Astrocyte (in vitro differentiated cells and primary cell): Measurements from ENCODE around the gene PEA15. TPM values are rescaled to one million over a fixed set of nuclear protein-coding genes. Genes with fewer than 3 reads are reported as not detected.

Experiments used
- DNase-seq: peaks from one replicate; pipeline ENCODE4 v3.0.0-alpha.2; 2010; ENCODE audit warnings: low read depth
- FAIRE-seq: peaks from 2 replicates; lab custom pipeline; 2011; peaks lifted over from hg19 to GRCh38; lab: Jason Lieb, UNC
- H2AFZ ChIP-seq: 2 replicates; pipeline ENCODE4 v1.6.0; 2012; ENCODE audit warnings: low read depth, low read length, inconsistent platforms
- H3K27ac ChIP-seq: 2 replicates; pipeline ENCODE4 v1.5.1; 2011; ENCODE audit warnings: low read depth, low read length, inconsistent platforms
- H3K27me3 ChIP-seq: 2 replicates; pipeline ENCODE4 v1.6.0; 2011; ENCODE audit warnings: low read length, inconsistent platforms; ENCODE audit not compliant: insufficient read depth
- H3K36me3 ChIP-seq: 2 replicates; pipeline ENCODE4 v1.5.1; 2011; ENCODE audit warnings: low read length, inconsistent platforms; ENCODE audit not compliant: insufficient read depth
- H3K4me1 ChIP-seq: 2 replicates; pipeline ENCODE4 v1.5.1; 2011; ENCODE audit warnings: low read length, inconsistent platforms; ENCODE audit not compliant: insufficient read depth
- H3K4me2 ChIP-seq: 2 replicates; pipeline ENCODE4 v1.6.0; 2012; ENCODE audit warnings: low read length, inconsistent platforms
- H3K4me3 ChIP-seq: 2 replicates; pipeline ENCODE4 v1.5.1; 2011; ENCODE audit warnings: low read depth, mild to moderate bottlenecking, low read length, inconsistent platforms; ENCODE audit not compliant: insufficient read depth
- H3K79me2 ChIP-seq: 2 replicates; pipeline ENCODE4 v1.6.0; 2012; ENCODE audit warnings: mild to moderate bottlenecking, low read length, inconsistent platforms; ENCODE audit not compliant: insufficient read depth
- H3K9ac ChIP-seq: 2 replicates; pipeline ENCODE4 v1.6.0; 2012; ENCODE audit warnings: mild to moderate bottlenecking, low read length, inconsistent platforms
- H3K9me3 ChIP-seq: 2 replicates; pipeline ENCODE4 v1.5.1; 2012; ENCODE audit warnings: low read depth, mild to moderate bottlenecking, low read length, inconsistent platforms; ENCODE audit not compliant: insufficient read depth
- H4K20me1 ChIP-seq: 2 replicates; pipeline ENCODE4 v1.6.0; 2012; ENCODE audit warnings: low read length, inconsistent platforms; ENCODE audit not compliant: insufficient read depth
- H3K27ac Mint-ChIP-seq: one replicate; pipeline ENCODE4 v1.8.0; 2021; ENCODE audit warnings: mild to moderate bottlenecking, mixed read lengths; ENCODE audit not compliant: unreplicated experiment
- H3K27me3 Mint-ChIP-seq: one replicate; pipeline ENCODE4 v1.8.0; 2021; ENCODE audit warnings: low read depth, mixed read lengths; ENCODE audit not compliant: unreplicated experiment
- H3K36me3 Mint-ChIP-seq: one replicate; pipeline ENCODE4 v1.8.0; 2021; ENCODE audit warnings: low read depth, mixed read lengths; ENCODE audit not compliant: unreplicated experiment
- H3K4me1 Mint-ChIP-seq: one replicate; pipeline ENCODE4 v1.8.0; 2021; ENCODE audit warnings: low read depth, mixed read lengths; ENCODE audit not compliant: unreplicated experiment
- H3K4me3 Mint-ChIP-seq: one replicate; pipeline ENCODE4 v1.8.0; 2021; ENCODE audit warnings: mild to moderate bottlenecking, moderate library complexity, mixed read lengths; ENCODE audit not compliant: unreplicated experiment
- H3K9me3 Mint-ChIP-seq: one replicate; pipeline ENCODE4 v1.8.0; 2021; ENCODE audit warnings: mild to moderate bottlenecking, mixed read lengths; ENCODE audit not compliant: unreplicated experiment
- EZH2 ChIP-seq: IDR thresholded peaks from 2 replicates; pipeline ENCODE4 v1.6.1; 2012; ENCODE audit warnings: mild to moderate bottlenecking, low read length, inconsistent platforms; ENCODE audit not compliant: insufficient read depth
- total RNA-seq: library from RNA; stranded (reverse); gene quantifications from 2 replicates; pipeline ENCODE4 v1.2.1, GENCODE V29; 2021
- TF ChIP-seq, protein P1 (sequence below): IDR thresholded peaks from 2 replicates; pipeline ENCODE4 v1.5.1; 2011; ENCODE audit warnings: low read depth, mild to moderate bottlenecking, inconsistent platforms, low read length, moderate library complexity; ENCODE audit not compliant: insufficient read depth

The PEA15 gene
- total RNA-seq, 1 donor from 2014 or later = 470 TPM

DNA sequence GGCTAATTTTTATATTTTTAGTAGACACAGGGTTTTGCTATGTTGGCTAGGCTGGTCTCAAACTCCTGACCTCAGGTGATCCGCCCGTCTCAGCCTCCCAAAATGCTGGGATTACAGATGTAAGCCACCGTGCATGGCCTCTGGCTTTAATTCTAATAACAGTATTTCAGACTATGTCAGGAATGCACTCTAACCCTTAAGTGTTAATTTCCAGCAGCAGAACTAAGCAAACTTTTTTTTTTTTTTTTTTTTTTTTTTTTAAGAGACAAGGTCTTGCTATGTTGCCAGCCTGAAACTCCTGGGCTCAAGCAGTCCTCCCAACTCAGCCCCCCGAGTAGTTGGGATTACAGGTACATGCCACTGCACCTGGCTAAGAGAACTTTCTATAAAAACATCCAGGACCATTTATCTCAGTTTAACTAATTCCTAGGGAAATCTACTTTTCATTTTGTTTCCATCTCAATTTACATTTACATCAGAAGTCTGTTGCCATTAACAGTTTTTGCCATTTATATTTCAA lies 50.7 kb downstream of the PEA15 start:
- H3K27me3 ChIP-seq = no peaks in the 10 kb centered on the region
- Mint-ChIP-seq H3K4me3 (no peak overlapping the region), H3K9me3 (no peaks in the 10 kb centered on the region), H3K27me3 (no peaks in the 10 kb centered on the region), H3K4me1 (peaks cover 32% of the 10 kb centered on the region), H3K27ac (no peak overlapping the region), H3K36me3 (peaks cover 5% of the 10 kb centered on the region)
- TF ChIP-seq, protein P1, sequence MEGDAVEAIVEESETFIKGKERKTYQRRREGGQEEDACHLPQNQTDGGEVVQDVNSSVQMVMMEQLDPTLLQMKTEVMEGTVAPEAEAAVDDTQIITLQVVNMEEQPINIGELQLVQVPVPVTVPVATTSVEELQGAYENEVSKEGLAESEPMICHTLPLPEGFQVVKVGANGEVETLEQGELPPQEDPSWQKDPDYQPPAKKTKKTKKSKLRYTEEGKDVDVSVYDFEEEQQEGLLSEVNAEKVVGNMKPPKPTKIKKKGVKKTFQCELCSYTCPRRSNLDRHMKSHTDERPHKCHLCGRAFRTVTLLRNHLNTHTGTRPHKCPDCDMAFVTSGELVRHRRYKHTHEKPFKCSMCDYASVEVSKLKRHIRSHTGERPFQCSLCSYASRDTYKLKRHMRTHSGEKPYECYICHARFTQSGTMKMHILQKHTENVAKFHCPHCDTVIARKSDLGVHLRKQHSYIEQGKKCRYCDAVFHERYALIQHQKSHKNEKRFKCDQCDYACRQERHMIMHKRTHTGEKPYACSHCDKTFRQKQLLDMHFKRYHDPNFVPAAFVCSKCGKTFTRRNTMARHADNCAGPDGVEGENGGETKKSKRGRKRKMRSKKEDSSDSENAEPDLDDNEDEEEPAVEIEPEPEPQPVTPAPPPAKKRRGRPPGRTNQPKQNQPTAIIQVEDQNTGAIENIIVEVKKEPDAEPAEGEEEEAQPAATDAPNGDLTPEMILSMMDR = no peak
- TF ChIP-seq EZH2 = no peak
- peak overlapping the region; percentile 32 for H3K4me2 ChIP-seq
- H3K4me1 ChIP-seq = peaks cover 26% of the 10 kb centered on the region
- H3K79me2 ChIP-seq = peaks cover 73% of the 10 kb centered on the region
- no peak overlapping the region for H3K9ac ChIP-seq
- no peak overlapping the region for H2AFZ ChIP-seq
- no peak overlapping the region for H3K27ac ChIP-seq
- H3K9me3 ChIP-seq = no peaks in the 10 kb centered on the region
- H4K20me1 ChIP-seq = peaks cover 76% of the 10 kb centered on the region
- DNase-seq (no peak), FAIRE-seq (no peak)
- H3K4me3 ChIP-seq = no peak overlapping the region
- H3K36me3 ChIP-seq = no peaks in the 10 kb centered on the region

- peaks cover 70% of the 10 kb centered on the region for H4K20me1 ChIP-seq
Measured at GRCh38 chr1:160256396-160257046, 51.3 kb downstream of the PEA15 start.

More at GRCh38 chr1:160256396-160257046, 51.3 kb downstream of the PEA15 start:
- H3K4me1 Mint-ChIP-seq = peaks cover 33% of the 10 kb centered on the region
- TF ChIP-seq, protein P1 = no peak
- TF ChIP-seq EZH2 = no peak
- peaks cover 5% of the 10 kb centered on the region for H3K36me3 Mint-ChIP-seq
- Histone ChIP-seq H3K27me3 (no peaks in the 10 kb centered on the region), H2AFZ (no peak overlapping the region), H3K4me1 (peaks cover 27% of the 10 kb centered on the region), H3K79me2 (peaks cover 66% of the 10 kb centered on the region), H3K9ac (no peak overlapping the region), H3K27ac (no peak overlapping the region), H3K4me2 (peak overlapping the region; percentile 32), H3K4me3 (no peak overlapping the region), H3K36me3 (no peaks in the 10 kb centered on the region), H3K9me3 (no peaks in the 10 kb centered on the region)
- H3K27ac Mint-ChIP-seq = peak overlapping the region; percentile 62
- no peaks in the 10 kb centered on the region for H3K9me3 Mint-ChIP-seq
- DNase-seq = peak; percentile 87
- H3K4me3 Mint-ChIP-seq = no peak overlapping the region
- peak; percentile 32 for FAIRE-seq
- no peaks in the 10 kb centered on the region for H3K27me3 Mint-ChIP-seq
